Lung (tissue), 12 donors: Measurements from ENCODE around the gene POLD4. TPM values are rescaled to one million over a fixed set of nuclear protein-coding genes. Genes with fewer than 3 reads are reported as not detected.

Experiments
- ATAC-seq: fragments of 200-7000 bp; cut with Tn5 transposase; one replicate; pipeline ENCODE4 v1.9.1; 2020; ENCODE audit warnings: moderate number of reproducible peaks; ENCODE audit not compliant: insufficient read depth, low FRiP score
- DNase-seq, 3 donors: peaks; one replicate each; pipeline ENCODE4 v3.0.0-alpha.2; 2013 to 2017
- H3K27ac ChIP-seq, 2 donors: one replicate each; pipeline ENCODE4 v1.5.1; 2013; ENCODE audit warnings: mild to moderate bottlenecking in 2 of 2, moderate library complexity in 2 of 2, control low read depth in 1 of 2, inconsistent platforms in 1 of 2, low read depth in 1 of 2, low read length in 1 of 2
- H3K27me3 ChIP-seq, 3 donors: one replicate each; pipeline ENCODE4 v1.5.1; 2013; ENCODE audit warnings: low read length in 2 of 3; ENCODE audit not compliant: control insufficient read depth in 3 of 3, insufficient read depth in 3 of 3
- H3K36me3 ChIP-seq, 4 donors: one replicate each; pipeline ENCODE4 v1.5.1; 2013; ENCODE audit warnings: low read length in 4 of 4, mild to moderate bottlenecking in 1 of 4, moderate library complexity in 1 of 4; ENCODE audit not compliant: control insufficient read depth in 4 of 4, insufficient read depth in 4 of 4
- H3K4me1 ChIP-seq, 5 donors: one replicate each; pipeline ENCODE4 v1.5.1; 2013; ENCODE audit warnings: low read length in 5 of 5, mild to moderate bottlenecking in 2 of 5, moderate library complexity in 1 of 5; ENCODE audit not compliant: control insufficient read depth in 5 of 5, insufficient read depth in 5 of 5
- H3K4me3 ChIP-seq: one replicate; pipeline ENCODE4 v1.5.1; 2013; ENCODE audit warnings: mild to moderate bottlenecking, control low read depth, moderate library complexity
- H3K9ac ChIP-seq, 2 donors: one replicate each; pipeline ENCODE4 v1.5.1; 2013; ENCODE audit warnings: low read length in 2 of 2, control low read depth in 1 of 2; ENCODE audit not compliant: insufficient read depth in 1 of 2
- H3K9me3 ChIP-seq, 4 donors: one replicate each; pipeline ENCODE4 v1.5.1; 2013; ENCODE audit warnings: low read length in 3 of 4, mild to moderate bottlenecking in 1 of 4, moderate library complexity in 1 of 4; ENCODE audit not compliant: control insufficient read depth in 4 of 4, insufficient read depth in 3 of 4
- WGBS, 2 donors: extraction: QIAGEN DNeasy Blood & Tissue Kit; methylation state at CpG; one replicate each; pipeline ENCODE4 v1.1.7; 2013; 5-methylcytosine and 5-hydroxymethylcytosine counted together
- polyA plus RNA-seq, 2 donors: library from polyadenylated mRNA; stranded (reverse); fragments of 200-250 nt; gene quantifications; one replicate each; pipeline ENCODE4 v1.2.1, GENCODE V29; 2013
- total RNA-seq, 2 donors: library from RNA; depleted of rRNA in 1 of 2; stranded (reverse); fragments of >200 nt in 1 of 2; gene quantifications; one replicate each; pipeline ENCODE4 v1.2.1, GENCODE V29; 2014 to 2021
- TF ChIP-seq, protein P1 (sequence below): IDR thresholded peaks from 2 replicates; pipeline ENCODE4 v1.5.1; 2012; ENCODE audit warnings: mild to moderate bottlenecking; ENCODE audit errors: control extremely low read depth, extremely low read depth
- donor health status: control.
- donor health status: control.
- donor health status: Bipolar disorder and iron deficiency.
- donor health status: healthy.
- donor health status: DM: yes; HTN: yes; CAD: no.

Gene POLD4
- total and polyA plus RNA-seq, 4 donors: 27.4 to 183 (median 101) TPM

GRCh38 chr11:67314218-67314617 is 39.1 kb downstream of the POLD4 start:
- Histone ChIP-seq H3K27me3 (no peaks in the 10 kb centered on the region), H3K27ac (no peak overlapping the region)
- 93 to 95% methylated on average over 2 of the region's 2 CpGs for WGBS, 2 donors

DNA sequence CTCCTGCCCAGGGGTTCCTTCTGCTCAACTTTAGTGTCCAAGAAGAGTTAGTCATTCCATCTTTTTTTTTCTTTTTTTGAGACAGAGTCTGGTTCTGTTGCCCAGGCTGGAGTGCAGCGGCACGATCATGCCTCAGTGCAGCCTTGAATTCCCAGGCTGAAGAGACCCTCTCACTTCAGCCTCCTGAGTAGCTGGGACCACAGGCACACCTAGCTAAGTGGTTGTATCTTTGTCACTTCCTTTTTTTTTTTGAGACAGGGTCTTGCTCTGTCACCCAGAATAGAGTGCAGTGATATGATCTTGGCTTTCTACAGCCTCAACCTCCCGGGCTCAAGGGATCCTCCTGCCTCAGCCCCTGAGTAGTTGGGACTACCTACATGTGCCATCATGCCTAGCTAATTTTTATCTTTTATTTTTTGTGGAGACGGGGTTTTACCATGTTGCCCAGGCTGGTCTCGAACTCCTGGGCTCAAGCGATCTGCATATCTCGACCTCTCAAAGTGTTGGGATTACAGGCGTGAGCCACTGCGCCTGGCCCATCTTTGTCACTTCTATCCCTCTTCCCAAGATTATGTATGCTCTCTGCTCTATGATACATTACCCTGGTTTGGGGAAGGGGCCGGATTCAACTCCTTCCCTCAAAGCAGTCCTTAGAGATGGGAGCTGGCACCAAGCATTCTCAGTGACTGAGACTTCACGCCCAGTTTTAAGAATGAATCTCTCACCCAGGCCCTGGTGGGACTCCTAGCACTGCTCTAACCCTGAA is 40.0 kb downstream of the POLD4 start:
- TF ChIP-seq, protein P1, sequence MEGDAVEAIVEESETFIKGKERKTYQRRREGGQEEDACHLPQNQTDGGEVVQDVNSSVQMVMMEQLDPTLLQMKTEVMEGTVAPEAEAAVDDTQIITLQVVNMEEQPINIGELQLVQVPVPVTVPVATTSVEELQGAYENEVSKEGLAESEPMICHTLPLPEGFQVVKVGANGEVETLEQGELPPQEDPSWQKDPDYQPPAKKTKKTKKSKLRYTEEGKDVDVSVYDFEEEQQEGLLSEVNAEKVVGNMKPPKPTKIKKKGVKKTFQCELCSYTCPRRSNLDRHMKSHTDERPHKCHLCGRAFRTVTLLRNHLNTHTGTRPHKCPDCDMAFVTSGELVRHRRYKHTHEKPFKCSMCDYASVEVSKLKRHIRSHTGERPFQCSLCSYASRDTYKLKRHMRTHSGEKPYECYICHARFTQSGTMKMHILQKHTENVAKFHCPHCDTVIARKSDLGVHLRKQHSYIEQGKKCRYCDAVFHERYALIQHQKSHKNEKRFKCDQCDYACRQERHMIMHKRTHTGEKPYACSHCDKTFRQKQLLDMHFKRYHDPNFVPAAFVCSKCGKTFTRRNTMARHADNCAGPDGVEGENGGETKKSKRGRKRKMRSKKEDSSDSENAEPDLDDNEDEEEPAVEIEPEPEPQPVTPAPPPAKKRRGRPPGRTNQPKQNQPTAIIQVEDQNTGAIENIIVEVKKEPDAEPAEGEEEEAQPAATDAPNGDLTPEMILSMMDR: no peak
- Histone ChIP-seq H3K9me3 (no peaks in the 10 kb centered on the region), H3K4me1 (peaks cover 0 to under 1% (median 0%) of the 10 kb centered on the region in 5 donors), H3K9ac (no peak overlapping the region), H3K36me3 (peaks cover 0 to 32% (median 5%) of the 10 kb centered on the region in 4 donors), H3K27me3 (no peaks in the 10 kb centered on the region), H3K4me3 (no peak overlapping the region), H3K27ac (peak overlapping the region in 1 of 2 donors; percentile 3)
- ATAC-seq (no peak), DNase-seq (no peak)
- WGBS, 2 donors: 90 to 92% methylated on average over 11 of the region's 11 CpGs

More at GRCh38 chr11:67314218-67314617, 39.1 kb downstream of the POLD4 start:
- H3K9ac ChIP-seq: no peak overlapping the region
- peaks cover 0 to 9% (median 0%) of the 10 kb centered on the region in 5 donors for H3K4me1 ChIP-seq
- peaks cover 0 to 26% (median 5%) of the 10 kb centered on the region in 4 donors for H3K36me3 ChIP-seq
- ATAC-seq: no peak
- DNase-seq: no peak
- no peaks in the 10 kb centered on the region for H3K9me3 ChIP-seq
- H3K4me3 ChIP-seq: no peak overlapping the region
- TF ChIP-seq, protein P1: no peak

DNA sequence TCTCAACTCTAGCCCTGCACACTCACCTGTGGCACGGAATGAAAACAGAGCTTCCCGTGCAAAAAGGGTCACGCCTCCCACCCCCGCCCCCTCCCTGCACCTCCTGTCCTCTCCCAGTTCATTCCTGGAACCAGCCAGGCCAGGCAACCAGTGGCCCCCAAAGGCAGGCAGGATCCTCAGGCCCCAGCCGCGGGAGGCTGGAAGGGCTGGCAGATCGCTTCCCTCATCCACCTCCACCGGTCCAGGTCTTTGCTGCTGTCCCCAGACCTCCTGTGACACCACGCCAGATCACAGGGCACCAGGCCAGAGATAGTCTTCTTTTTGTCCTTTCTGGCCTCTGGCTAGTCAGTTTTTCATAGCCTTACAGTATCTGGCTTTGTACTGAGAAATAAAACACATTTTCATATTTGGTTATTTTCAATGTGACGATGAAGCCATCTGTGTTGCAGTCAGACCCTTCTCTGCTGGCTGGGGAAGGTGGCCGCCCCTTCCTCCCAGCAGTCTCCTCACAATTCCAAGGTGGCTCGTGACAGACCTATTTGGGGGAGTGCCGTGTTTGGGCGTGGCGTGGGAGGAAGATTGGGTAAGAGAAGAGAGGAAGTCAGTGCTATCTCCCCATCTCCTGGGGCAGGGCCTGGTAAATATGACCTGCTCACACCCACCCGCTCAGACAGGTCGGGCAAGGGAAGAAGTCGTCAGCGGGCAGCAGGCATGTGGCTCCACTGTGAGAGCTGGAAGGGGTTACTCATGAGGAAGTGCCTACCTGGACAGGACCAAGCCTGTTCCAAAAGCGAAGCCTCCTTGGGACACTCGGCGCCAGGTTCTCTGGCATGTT is 40.9 kb downstream of the POLD4 start:
- Histone ChIP-seq H3K4me3 (no peak overlapping the region), H3K9ac (no peak overlapping the region), H3K27me3 (no peaks in the 10 kb centered on the region), H3K9me3 (no peaks in the 10 kb centered on the region), H3K4me1 (no peaks in the 10 kb centered on the region), H3K36me3 (peaks cover 0 to 37% (median 5%) of the 10 kb centered on the region in 4 donors), H3K27ac (peak overlapping the region in 1 of 2 donors; percentile 44)
- ATAC-seq: no peak
- TF ChIP-seq, protein P1: no peak
- DNase-seq: no peak
- 59 to 61% methylated on average over 22 of the region's 22 CpGs for WGBS, 2 donors
